HG03575 (cell line): ENCODE results near the gene PSMD2.

Experiments used
- ATAC-seq: cut with Tn5 transposase; IDR thresholded peaks from one replicate; pipeline ENCODE4 v1.9.1; 2021; ENCODE audit not compliant: unreplicated experiment, insufficient number of reproducible peaks, low FRiP score; ENCODE audit errors: extremely low read depth

Gene PSMD2

GRCh38 chr3:184314363-184314699 is 15.3 kb downstream of the PSMD2 start, which contains the start of gene EIF4G1:
Gene EIF4G1, plus strand, starts transcription at chr3:184314606. Its CDS starts 1,191 bp downstream, at chr3:184315797.
- no peak for ATAC-seq

DNA sequence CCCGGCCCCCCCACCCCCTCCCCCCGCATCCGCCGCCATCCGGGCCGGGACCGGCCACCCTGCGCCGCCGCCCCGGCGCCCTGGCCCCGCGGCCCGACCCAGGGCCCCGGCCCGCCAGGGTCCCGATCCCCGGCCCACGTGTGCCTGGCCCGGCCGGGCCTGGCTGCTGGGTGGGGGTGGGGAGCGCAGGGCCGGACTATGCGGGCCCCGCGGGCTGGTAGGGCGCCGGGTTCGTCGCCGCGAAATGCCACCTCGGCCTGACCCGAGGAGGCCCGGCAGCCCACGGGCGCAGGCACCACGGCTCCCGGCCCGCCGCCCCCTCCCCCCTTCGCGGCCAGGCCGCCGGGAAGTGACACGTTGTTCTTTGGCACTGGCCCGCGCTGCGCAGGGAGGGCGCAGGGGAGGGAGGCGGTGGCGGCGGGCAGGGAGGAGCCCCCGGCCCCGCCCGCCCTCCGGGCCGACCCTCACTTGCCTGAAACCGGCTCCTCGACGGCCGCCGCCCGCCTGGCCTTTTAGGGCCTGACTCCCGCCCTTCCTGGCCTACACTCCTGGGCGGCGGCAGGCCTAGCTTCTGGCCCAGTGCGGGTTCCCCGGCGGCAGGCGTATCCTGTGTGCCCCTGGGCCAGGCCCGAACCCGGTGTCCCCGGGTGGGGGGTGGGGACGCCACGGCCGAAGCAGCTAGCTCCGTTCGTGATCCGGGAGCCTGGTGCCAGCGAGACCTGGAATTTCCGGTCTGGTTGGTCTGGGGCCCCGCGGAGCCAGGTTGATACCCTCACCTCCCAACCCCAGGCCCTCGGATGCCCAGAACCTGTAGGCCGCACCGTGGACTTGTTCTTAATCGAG is 15.9 kb downstream of the PSMD2 start:
- no peak for ATAC-seq

- ATAC-seq: no peak
Observed at GRCh38 chr3:184315543-184315867, 16.5 kb downstream of the PSMD2 start.

- no peak for ATAC-seq
Observed at GRCh38 chr3:184315871-184316661, 17.0 kb downstream of the PSMD2 start.

DNA sequence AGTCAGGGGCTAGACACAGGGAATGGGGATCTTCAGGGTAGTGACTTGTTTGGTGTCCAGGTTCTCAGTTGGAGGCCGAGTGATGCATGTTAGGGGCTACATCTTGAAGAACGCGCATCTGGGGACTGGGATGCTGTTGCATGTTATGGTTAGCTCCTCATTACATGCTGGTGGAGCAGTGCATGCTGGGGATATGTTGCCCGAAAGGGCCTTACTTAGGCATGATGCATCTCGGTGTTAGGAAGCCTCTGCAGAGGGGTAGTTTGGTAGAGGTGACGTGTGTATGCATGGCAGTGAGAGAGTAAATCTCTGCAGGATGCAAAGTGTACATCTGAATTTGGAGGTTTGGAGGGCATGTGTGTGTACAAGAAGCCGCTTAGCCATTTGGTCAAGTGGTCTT is 17.8 kb downstream of the PSMD2 start:
- ATAC-seq: no peak

DNA sequence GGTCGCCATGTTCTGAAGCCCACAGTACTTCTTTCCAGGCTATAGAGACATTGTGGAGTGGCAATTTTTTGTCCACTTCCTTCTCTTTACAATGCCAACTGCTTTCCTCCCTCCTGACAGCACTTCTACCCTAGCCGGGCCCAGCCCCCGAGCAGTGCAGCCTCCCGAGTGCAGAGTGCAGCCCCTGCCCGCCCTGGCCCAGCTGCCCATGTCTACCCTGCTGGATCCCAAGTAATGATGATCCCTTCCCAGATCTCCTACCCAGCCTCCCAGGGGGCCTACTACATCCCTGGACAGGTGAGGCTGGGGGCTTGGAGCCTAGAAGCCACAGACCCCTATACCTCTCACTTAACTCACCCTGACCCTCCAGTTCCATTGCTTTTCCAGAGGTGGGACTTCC is 18.2 kb downstream of the PSMD2 start:
- ATAC-seq: no peak

DNA sequence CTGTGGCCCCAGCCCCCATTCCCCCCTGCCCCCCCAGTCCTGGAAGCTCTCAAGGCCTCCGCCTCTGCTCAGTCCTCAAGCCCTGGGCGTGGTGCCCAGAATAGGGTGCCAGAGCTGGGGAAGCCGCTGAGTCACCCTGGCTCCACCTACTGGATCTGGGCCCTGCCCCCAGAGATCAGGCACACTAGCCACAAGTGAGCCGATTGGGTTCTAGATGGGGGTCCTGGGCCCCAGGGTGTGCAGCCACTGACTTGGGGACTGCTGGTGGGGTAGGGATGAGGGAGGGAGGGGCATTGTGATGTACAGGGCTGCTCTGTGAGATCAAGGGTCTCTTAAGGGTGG is 21.0 kb downstream of the PSMD2 start:
- ATAC-seq: no peak

GRCh38 chr3:184321666-184322065 is 22.6 kb downstream of the PSMD2 start:
- no peak for ATAC-seq

GRCh38 chr3:184322731-184323487 is 23.9 kb downstream of the PSMD2 start:
- no peak for ATAC-seq

DNA sequence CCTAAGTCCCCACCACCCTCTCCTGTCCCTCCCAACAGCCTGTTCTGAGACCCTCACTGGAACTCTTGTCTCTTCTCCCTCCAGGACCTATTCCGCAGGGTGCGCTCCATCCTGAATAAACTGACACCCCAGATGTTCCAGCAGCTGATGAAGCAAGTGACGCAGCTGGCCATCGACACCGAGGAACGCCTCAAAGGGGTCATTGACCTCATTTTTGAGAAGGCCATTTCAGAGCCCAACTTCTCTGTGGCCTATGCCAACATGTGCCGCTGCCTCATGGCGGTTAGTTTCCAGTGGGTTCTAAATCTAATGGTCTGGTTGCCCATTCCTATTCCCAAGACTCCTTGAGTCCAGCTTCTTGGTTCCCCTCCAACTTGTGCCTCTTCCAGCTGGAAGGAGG is 24.7 kb downstream of the PSMD2 start:
- ATAC-seq: no peak

DNA sequence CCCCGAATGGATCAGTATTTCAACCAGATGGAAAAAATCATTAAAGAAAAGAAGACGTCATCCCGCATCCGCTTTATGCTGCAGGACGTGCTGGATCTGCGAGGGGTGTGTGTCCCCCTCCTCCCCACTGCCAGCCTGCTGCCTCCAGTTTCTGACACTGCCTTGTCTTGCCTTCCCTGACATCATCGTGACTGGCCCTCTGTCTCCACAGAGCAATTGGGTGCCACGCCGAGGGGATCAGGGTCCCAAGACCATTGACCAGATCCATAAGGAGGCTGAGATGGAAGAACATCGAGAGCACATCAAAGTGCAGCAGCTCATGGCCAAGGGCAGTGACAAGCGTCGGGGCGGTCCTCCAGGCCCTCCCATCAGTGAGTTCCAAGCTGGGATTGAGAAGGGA is 26.2 kb downstream of the PSMD2 start:
- ATAC-seq: no peak

GRCh38 chr3:184325715-184326369 is 26.8 kb downstream of the PSMD2 start:
- ATAC-seq: no peak

- ATAC-seq: no peak
Observed at GRCh38 chr3:184327171-184327570, 28.1 kb downstream of the PSMD2 start.

DNA sequence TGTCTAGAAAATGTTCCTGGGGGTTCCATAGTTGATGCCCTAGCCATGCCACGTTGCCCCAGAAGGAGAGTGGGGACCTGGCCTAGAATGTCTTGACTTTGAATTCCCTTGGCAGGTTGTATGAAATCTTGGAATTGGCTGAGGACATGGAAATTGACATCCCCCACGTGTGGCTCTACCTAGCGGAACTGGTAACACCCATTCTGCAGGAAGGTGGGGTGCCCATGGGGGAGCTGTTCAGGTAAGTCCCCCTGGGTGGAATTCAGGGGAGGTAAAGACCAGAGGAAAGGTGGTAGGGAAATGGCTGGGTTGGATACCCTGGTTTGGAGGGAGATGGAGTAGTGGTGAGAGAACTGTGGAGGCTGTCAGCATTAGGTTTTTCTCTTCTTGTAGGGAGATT is 29.5 kb downstream of the PSMD2 start:
- no peak for ATAC-seq

GRCh38 chr3:184332370-184333090 is 33.5 kb downstream of the PSMD2 start:
- ATAC-seq: no peak

GRCh38 chr3:184333190-184333589 is 34.1 kb downstream of the PSMD2 start:
- ATAC-seq: no peak

DNA sequence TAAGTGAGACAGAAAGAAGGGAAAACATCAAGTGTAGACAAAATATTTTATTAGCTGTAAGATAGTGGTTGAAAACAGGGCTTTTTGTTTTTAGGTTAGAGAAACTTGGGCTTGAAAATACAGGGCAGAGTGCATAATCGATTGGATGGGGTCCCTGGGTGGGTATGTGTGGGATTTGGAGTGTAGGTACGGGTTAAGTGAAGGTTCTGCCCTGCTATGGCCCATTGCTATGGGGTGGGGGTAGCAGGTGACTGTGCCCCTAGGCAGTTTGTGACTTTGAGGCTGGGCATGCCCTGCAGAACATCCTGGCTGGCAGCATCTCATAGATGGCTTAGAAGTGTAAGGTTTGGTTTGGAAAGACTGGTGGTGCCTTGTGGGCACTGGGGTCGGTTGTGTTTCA is 34.7 kb downstream of the PSMD2 start:
- no peak for ATAC-seq

GRCh38 chr3:184334470-184335158 is 35.6 kb downstream of the PSMD2 start:
- ATAC-seq: no peak
